ENCODE data around the gene CMTM7.

GRCh38 chr3:32457971-32458471 lies 66.4 kb downstream of the CMTM7 start:
- TF ChIP-seq CTCF (IDR thresholded peaks at IDR 0.05) (no peak), POLR2A (IDR thresholded peaks at IDR 0.05) (no peak)

Measured in thyroid gland (tissue), 4 donors.